GM12891 (cell line): Measurements from ENCODE around the gene PPM1F.

Experiments used
- PAX5 ChIP-seq: IDR thresholded peaks from 2 replicates; pipeline ENCODE4 v1.6.1; 2011; ENCODE audit warnings: low read length, moderate library complexity, mild to moderate bottlenecking; ENCODE audit not compliant: insufficient read depth, severe bottlenecking
- POLR2A ChIP-seq: IDR thresholded peaks from 2 replicates; pipeline ENCODE4 v1.6.1; 2011; ENCODE audit warnings: low read depth, low read length, control low read depth
- POLR2AphosphoS5 ChIP-seq: IDR thresholded peaks from 2 replicates; pipeline ENCODE4 v1.6.1; 2011; ENCODE audit warnings: low read depth, low read length, control low read depth
- POU2F2 ChIP-seq: IDR thresholded peaks from 2 replicates; pipeline ENCODE4 v1.6.1; 2011; ENCODE audit warnings: low read depth, mild to moderate bottlenecking, control low read depth, low read length, moderate library complexity
- TAF1 ChIP-seq: IDR thresholded peaks from 2 replicates; pipeline ENCODE4 v1.6.1; 2011; ENCODE audit warnings: low read depth, low read length, control low read depth

DNA sequence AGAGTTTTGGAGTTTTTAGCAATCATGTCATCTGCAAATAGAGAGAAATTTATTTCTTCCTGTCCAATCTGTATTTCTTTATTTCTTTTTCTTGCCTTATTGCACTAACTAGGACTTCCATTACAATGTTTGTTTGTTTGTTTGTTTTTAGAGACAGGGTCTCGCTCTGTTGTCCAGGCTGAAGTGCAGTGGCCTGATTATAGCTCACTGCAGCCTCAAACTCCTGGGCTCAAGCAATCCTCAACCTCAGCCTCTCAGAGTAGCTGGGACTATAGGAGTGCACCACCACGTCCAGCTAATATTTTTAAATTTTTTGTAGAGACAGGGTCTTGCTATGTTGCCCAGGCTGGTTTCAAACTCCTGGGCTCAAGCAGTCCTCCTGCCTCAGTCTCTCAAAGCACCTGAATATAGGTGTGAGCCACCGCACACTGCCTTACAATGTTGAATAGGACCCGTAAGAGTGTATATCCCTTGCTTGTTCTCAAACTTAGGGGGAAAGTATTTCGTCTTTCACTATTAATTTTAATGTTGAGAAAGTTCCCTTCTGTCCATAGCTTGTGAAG, 55.6 kb downstream of the PPM1F start:
- TF ChIP-seq POLR2AphosphoS5 (no peak), POLR2A (no peak), PAX5 (no peak), TAF1 (no peak), POU2F2 (no peak)
